Measurements from ENCODE around the gene PTTG1IP.
A peak's percentile ranks its signal among the peaks of the same experiment; 100 is the strongest.

Gene PTTG1IP

GRCh38 chr21:44871576-44872269 lies 1.8 kb downstream of the PTTG1IP start:
- peak overlapping the region; percentile 15 to 30 for H2BK12ac ChIP-seq (ENCODE audit: low read length in 2 of 2)
- peaks cover 6 to 8% of the 10 kb centered on the region in 2 experiments for H3K36me3 ChIP-seq (ENCODE audit: control insufficient read depth in 1 of 2, insufficient read depth in 2 of 2, low read depth in 1 of 2, low read length in 2 of 2)
- H3K4me1 ChIP-seq (ENCODE audit: control insufficient read depth, insufficient read depth, low read depth, low read length), result peaks cover 41% of the 10 kb centered on the region
- WGBS, result 19% methylated on average over 14 of the region's 14 CpGs
- H2BK15ac ChIP-seq (ENCODE audit: low read depth, poor library complexity, severe bottlenecking), result no peak overlapping the region
- no peak overlapping the region for H2BK5ac ChIP-seq (ENCODE audit: low read depth, low read length, poor library complexity, severe bottlenecking)
- H4K8ac ChIP-seq (ENCODE audit: low read length), result peak overlapping the region; percentile 69
- peak; percentile 88 for DNase-seq
- H4K91ac ChIP-seq (ENCODE audit: low read length), result no peak overlapping the region
- H3K4me3 ChIP-seq (ENCODE audit: insufficient read depth in 1 of 2, low read depth in 1 of 2, low read length in 2 of 2), result peak overlapping the region; percentile 40 to 93
- peak overlapping the region in 1 of 2 experiments; percentile 16 for H3K23ac ChIP-seq (ENCODE audit: low read length in 2 of 2)
- peak overlapping the region; percentile 51 for H3K4me2 ChIP-seq (ENCODE audit: low read length, poor library complexity, severe bottlenecking)
- H3K79me1 ChIP-seq (replicated peaks; ENCODE audit: low read length, poor library complexity, severe bottlenecking), result no peaks in the 10 kb centered on the region
- no peak overlapping the region for H3K14ac ChIP-seq (ENCODE audit: low read length in 2 of 2)
- H3K9ac ChIP-seq (ENCODE audit: low read length), result peak overlapping the region; percentile 91
- H3K4ac ChIP-seq (ENCODE audit: low read depth in 1 of 2, low read length in 2 of 2), result peak overlapping the region in 1 of 2 experiments; percentile 54
- peak overlapping the region; percentile 14 for H3K27ac ChIP-seq (ENCODE audit: low read length, poor library complexity, severe bottlenecking)
- no peak overlapping the region for H2AK5ac ChIP-seq (ENCODE audit: low read length, severe bottlenecking)
- H3K9me3 ChIP-seq (ENCODE audit: control insufficient read depth, low read length), result no peaks in the 10 kb centered on the region
- H3K18ac ChIP-seq (ENCODE audit: low read depth in 1 of 2, low read length in 2 of 2), result peak overlapping the region in 1 of 2 experiments; percentile 33
- H2BK120ac ChIP-seq (ENCODE audit: low read depth, low read length), result no peak overlapping the region
- H3K27me3 ChIP-seq (ENCODE audit: control insufficient read depth in 1 of 2, insufficient read depth in 1 of 2, low read length in 2 of 2), result no peaks in the 10 kb centered on the region
- no peak overlapping the region for H2AFZ ChIP-seq (ENCODE audit: low read depth, low read length)

DNA sequence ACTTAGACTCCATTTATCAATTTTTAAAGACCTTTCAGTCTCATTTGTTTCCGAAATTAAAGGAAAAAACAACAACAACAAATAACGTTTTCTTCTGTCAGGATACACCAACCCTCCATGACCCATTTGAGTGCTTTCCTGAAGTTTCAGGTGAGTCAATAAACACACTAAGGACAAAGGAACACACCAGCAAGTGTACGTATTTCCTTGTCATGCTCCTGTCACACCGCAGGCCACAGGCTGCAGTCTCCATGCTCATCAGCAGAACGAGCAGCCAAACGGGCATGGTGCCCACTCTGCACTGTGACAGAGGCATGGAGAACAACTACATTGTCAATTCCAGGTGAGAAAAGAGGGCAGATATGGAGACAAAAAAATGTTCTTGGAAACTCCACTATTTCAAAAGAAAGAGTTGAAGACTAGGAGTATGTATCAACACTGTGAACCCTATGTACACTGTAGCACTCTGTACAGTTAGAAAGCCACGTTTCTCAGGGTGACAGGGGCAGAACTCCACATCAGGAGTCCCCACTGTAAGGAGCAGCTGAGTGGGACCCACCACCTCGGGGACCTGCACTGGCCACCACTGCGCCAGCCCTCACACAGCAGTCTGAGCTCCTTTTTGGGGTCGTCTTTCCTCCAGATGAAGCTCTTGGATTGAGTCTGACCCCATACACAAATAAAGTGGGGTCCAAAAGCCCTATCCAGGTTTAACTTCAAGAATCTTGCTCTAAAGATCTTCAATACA lies 2.6 kb downstream of the PTTG1IP start:
- H2AFZ ChIP-seq (ENCODE audit: low read depth, low read length), result no peak overlapping the region
- H4K8ac ChIP-seq (ENCODE audit: low read length), result no peak overlapping the region
- peak overlapping the region; percentile 13 for H3K27ac ChIP-seq (ENCODE audit: low read length, poor library complexity, severe bottlenecking)
- peak overlapping the region in 1 of 2 experiments; percentile 93 for H3K4me3 ChIP-seq (ENCODE audit: insufficient read depth in 1 of 2, low read depth in 1 of 2, low read length in 2 of 2)
- peak overlapping the region; percentile 34 to 97 for H3K18ac ChIP-seq (ENCODE audit: low read depth in 1 of 2, low read length in 2 of 2)
- H4K91ac ChIP-seq (ENCODE audit: low read length), result peak overlapping the region; percentile 90
- H3K79me1 ChIP-seq (replicated peaks; ENCODE audit: low read length, poor library complexity, severe bottlenecking), result no peaks in the 10 kb centered on the region
- H3K14ac ChIP-seq (ENCODE audit: low read length in 2 of 2), result peak overlapping the region in 1 of 2 experiments; percentile 98
- peaks cover 48% of the 10 kb centered on the region for H3K4me1 ChIP-seq (ENCODE audit: control insufficient read depth, insufficient read depth, low read depth, low read length)
- no peak overlapping the region for H2BK120ac ChIP-seq (ENCODE audit: low read depth, low read length)
- 54% methylated on average over 10 of the region's 10 CpGs for WGBS
- H2BK15ac ChIP-seq (ENCODE audit: low read depth, poor library complexity, severe bottlenecking), result no peak overlapping the region
- H3K23ac ChIP-seq (ENCODE audit: low read length in 2 of 2), result peak overlapping the region in 1 of 2 experiments; percentile 67
- peak; percentile 64 for DNase-seq
- peak overlapping the region; percentile 63 for H3K4me2 ChIP-seq (ENCODE audit: low read length, poor library complexity, severe bottlenecking)
- H3K9ac ChIP-seq (ENCODE audit: low read length), result peak overlapping the region; percentile 91
- H2BK12ac ChIP-seq (ENCODE audit: low read length in 2 of 2), result peak overlapping the region; percentile 80 to 98
- no peaks in the 10 kb centered on the region for H3K9me3 ChIP-seq (ENCODE audit: control insufficient read depth, low read length)
- H2BK5ac ChIP-seq (ENCODE audit: low read depth, low read length, poor library complexity, severe bottlenecking), result no peak overlapping the region
- H3K27me3 ChIP-seq (ENCODE audit: control insufficient read depth in 1 of 2, insufficient read depth in 1 of 2, low read length in 2 of 2), result no peaks in the 10 kb centered on the region
- H3K36me3 ChIP-seq (ENCODE audit: control insufficient read depth in 1 of 2, insufficient read depth in 2 of 2, low read depth in 1 of 2, low read length in 2 of 2), result peaks cover 7 to 8% of the 10 kb centered on the region in 2 experiments
- H2AK5ac ChIP-seq (ENCODE audit: low read length, severe bottlenecking), result peak overlapping the region; percentile 81
- peak overlapping the region; percentile 9 to 86 for H3K4ac ChIP-seq (ENCODE audit: low read depth in 1 of 2, low read length in 2 of 2)

DNA sequence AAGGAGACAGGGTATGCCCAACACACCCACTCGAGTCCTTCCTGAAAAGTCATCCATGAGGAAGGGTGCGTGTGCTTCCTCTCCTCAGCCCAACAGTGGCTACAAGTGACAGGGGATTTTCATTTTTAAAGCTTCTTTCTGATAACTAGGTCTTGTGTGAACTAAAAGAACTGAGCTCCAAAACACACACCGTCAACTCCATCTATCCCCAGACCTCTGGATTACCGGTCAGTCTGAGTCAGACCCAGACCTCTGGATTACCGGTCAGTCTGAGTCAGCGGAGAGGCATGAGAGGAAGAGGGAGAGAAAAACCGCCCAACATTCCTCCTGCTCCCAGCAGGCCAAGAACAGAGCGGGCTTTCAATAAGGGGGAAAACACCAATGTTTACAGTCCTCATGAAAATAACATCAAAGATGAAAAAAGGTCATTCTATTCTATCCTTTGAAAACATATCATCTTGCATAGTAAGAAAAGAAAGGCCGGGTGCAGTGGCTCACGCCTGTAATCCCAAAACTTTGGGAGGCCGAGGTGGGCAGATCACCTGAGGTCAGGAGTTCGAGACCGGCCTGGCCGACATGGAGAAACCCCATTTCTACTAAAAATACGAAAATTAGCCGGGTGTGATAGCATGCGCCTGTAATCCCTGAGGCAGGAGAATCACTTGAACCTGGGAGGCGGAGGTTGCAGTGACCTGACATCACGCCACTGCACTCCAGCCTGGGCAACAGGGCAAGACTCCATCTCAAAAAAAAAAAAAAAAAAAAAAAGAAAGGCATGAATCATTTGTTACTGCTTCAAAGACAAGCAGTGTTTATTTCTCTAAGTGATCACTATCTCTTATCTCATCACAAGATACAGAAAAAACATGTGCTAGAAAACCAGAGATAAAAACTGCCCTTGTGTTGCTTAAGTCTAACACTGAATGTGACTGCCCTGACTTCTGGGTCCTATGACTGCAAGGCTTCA lies 3.4 kb downstream of the PTTG1IP start:
- Histone ChIP-seq H3K4me1 (ENCODE audit: control insufficient read depth, insufficient read depth, low read depth, low read length) (peaks cover 56% of the 10 kb centered on the region), H2BK15ac (ENCODE audit: low read depth, poor library complexity, severe bottlenecking) (no peak overlapping the region), H3K9ac (ENCODE audit: low read length) (peak overlapping the region; percentile 91), H4K8ac (ENCODE audit: low read length) (no peak overlapping the region), H3K4me2 (ENCODE audit: low read length, poor library complexity, severe bottlenecking) (peak overlapping the region; percentile 74), H2AK5ac (ENCODE audit: low read length, severe bottlenecking) (peak overlapping the region; percentile 97), H3K27ac (ENCODE audit: low read length, poor library complexity, severe bottlenecking) (peak overlapping the region; percentile 98), H2BK5ac (ENCODE audit: low read depth, low read length, poor library complexity, severe bottlenecking) (peak overlapping the region; percentile 87), H3K14ac (ENCODE audit: low read length in 2 of 2) (no peak overlapping the region), H2AFZ (ENCODE audit: low read depth, low read length) (no peak overlapping the region), H3K4ac (ENCODE audit: low read depth in 1 of 2, low read length in 2 of 2) (peak overlapping the region in 1 of 2 experiments; percentile 35), H3K23ac (ENCODE audit: low read length in 2 of 2) (no peak overlapping the region), H3K4me3 (ENCODE audit: insufficient read depth in 1 of 2, low read depth in 1 of 2, low read length in 2 of 2) (peak overlapping the region in 1 of 2 experiments; percentile 93), H4K91ac (ENCODE audit: low read length) (no peak overlapping the region), H2BK12ac (ENCODE audit: low read length in 2 of 2) (no peak overlapping the region), H2BK120ac (ENCODE audit: low read depth, low read length) (no peak overlapping the region), H3K18ac (ENCODE audit: low read depth in 1 of 2, low read length in 2 of 2) (peak overlapping the region in 1 of 2 experiments; percentile 83), H3K36me3 (ENCODE audit: control insufficient read depth in 1 of 2, insufficient read depth in 2 of 2, low read depth in 1 of 2, low read length in 2 of 2) (peaks cover 9 to 11% of the 10 kb centered on the region in 2 experiments), H3K79me1 (replicated peaks; ENCODE audit: low read length, poor library complexity, severe bottlenecking) (no peaks in the 10 kb centered on the region), H3K27me3 (ENCODE audit: control insufficient read depth in 1 of 2, insufficient read depth in 1 of 2, low read length in 2 of 2) (no peaks in the 10 kb centered on the region), H3K9me3 (ENCODE audit: control insufficient read depth, low read length) (no peaks in the 10 kb centered on the region)
- WGBS, result 11% methylated on average over 14 of the region's 19 CpGs
- DNase-seq, result peak; percentile 97
